CD8-positive, alpha-beta memory T cell (primary cell): ENCODE results near the gene SHB. TPM values are rescaled to one million over a fixed set of nuclear protein-coding genes. Genes with fewer than 3 reads are reported as not detected.

Source experiments
- CTCF ChIA-PET: fragments of 350-600 bp; sonication (Branson Sonifier 250); formaldehyde crosslinking; loops from one replicate; lab custom pipeline; 2021; ENCODE audit warnings: antibody characterized with exemption; lab: Charles Lee
- POLR2A ChIA-PET: fragments of 350-600 bp; sonication (Branson Sonifier 250); formaldehyde crosslinking; loops from one replicate; lab custom pipeline; 2021; ENCODE audit warnings: antibody characterized with exemption; lab: Charles Lee
- DNase-seq, 5 donors: peaks; one replicate each; pipeline versions ENCODE4 v3.0.0 to v3.0.0-alpha.2; 2020 to 2022; ENCODE audit warnings: mixed read lengths in 1 of 5
- H3K27ac ChIP-seq: one replicate; pipeline ENCODE4 v1.7.0; 2013; ENCODE audit warnings: low read depth, mild to moderate bottlenecking, low read length, moderate library complexity
- H3K27me3 ChIP-seq: 2 replicates; pipeline ENCODE4 v1.7.0; 2013; ENCODE audit warnings: low read length, mild to moderate bottlenecking; ENCODE audit not compliant: insufficient read depth, poor library complexity, severe bottlenecking
- H3K36me3 ChIP-seq: 2 replicates; pipeline ENCODE4 v1.7.0; 2013; ENCODE audit warnings: mild to moderate bottlenecking, low read length, moderate library complexity; ENCODE audit not compliant: insufficient read depth
- H3K4me1 ChIP-seq: 2 replicates; pipeline ENCODE4 v1.7.0; 2013; ENCODE audit warnings: mild to moderate bottlenecking, low read length, moderate library complexity; ENCODE audit not compliant: insufficient read depth
- H3K4me3 ChIP-seq: 2 replicates; pipeline ENCODE4 v1.7.0; 2013; ENCODE audit warnings: mild to moderate bottlenecking, low read length
- H3K9me3 ChIP-seq: 2 replicates; pipeline ENCODE4 v1.7.0; 2013; ENCODE audit warnings: mild to moderate bottlenecking, low read length
- H3K27ac Mint-ChIP-seq, 8 donors: one replicate each; pipeline ENCODE4 v1.8.0; 2020 to 2021; ENCODE audit warnings: mixed read lengths in 8 of 8, mild to moderate bottlenecking in 6 of 8, inconsistent platforms in 3 of 8, moderate library complexity in 3 of 8
- H3K27me3 Mint-ChIP-seq, 2 donors: one replicate each; pipeline ENCODE4 v1.8.0; 2020 to 2021; ENCODE audit warnings: mixed read lengths in 2 of 2, mild to moderate bottlenecking in 1 of 2, moderate library complexity in 1 of 2
- H3K36me3 Mint-ChIP-seq, 3 donors: one replicate each; pipeline ENCODE4 v1.8.0; 2020 to 2021; ENCODE audit warnings: mixed read lengths in 3 of 3, inconsistent platforms in 1 of 3, mild to moderate bottlenecking in 1 of 3
- H3K4me1 Mint-ChIP-seq, 3 donors: one replicate each; pipeline ENCODE4 v1.8.0; 2020 to 2021; ENCODE audit warnings: mixed read lengths in 3 of 3, inconsistent platforms in 1 of 3, mild to moderate bottlenecking in 1 of 3
- H3K4me3 Mint-ChIP-seq, 7 donors: one replicate each; pipeline ENCODE4 v1.8.0; 2020 to 2021; ENCODE audit warnings: mixed read lengths in 7 of 7, mild to moderate bottlenecking in 6 of 7, moderate library complexity in 4 of 7, inconsistent platforms in 2 of 7
- H3K9me3 Mint-ChIP-seq, 5 donors: one replicate each; pipeline ENCODE4 v1.8.0; 2020 to 2022; ENCODE audit warnings: mixed read lengths in 5 of 5, mild to moderate bottlenecking in 3 of 5, moderate library complexity in 2 of 5, inconsistent platforms in 1 of 5
- polyA plus RNA-seq: library from polyadenylated mRNA; unstranded; fragments of 300-500 nt; fragmentation: Illumina TruSeq; gene quantifications from one replicate; pipeline ENCODE4 v1.2.3, GENCODE V29; 2021
- total RNA-seq, 2 experiments: library from RNA; stranded (reverse); gene quantifications; one replicate each; pipeline ENCODE4 v1.2.3, GENCODE V29; 2021

The SHB gene
- total and polyA plus RNA-seq, 3 experiments from 2014 or later: 0.64 to 1.8 (median 1.8) TPM

DNA sequence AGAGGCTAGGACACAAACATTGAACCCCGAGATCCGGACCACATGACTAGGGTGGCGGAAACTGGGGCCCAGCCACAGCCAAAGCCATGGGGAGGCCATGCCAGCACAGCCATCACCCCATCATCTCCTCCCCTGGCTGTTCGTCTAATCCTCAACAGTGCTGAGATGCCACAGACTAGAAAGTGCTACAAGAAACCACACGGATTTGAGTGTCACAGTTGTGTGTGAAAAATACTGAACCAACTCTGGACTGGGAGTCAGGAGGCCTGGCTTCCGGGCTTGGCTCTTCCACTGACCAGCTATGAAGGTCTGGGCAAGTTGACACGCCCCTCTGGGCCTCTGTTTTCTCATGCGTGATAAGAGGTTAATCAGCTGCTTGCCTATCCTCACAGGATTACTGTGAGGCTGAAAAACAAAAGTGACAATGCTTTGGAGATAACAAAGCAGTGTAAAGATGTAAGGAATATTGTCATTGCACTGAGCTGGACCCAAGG lies 38.8 kb upstream of the SHB start:
- H3K27me3 ChIP-seq: no peaks in the 10 kb centered on the region
- H3K9me3 Mint-ChIP-seq: peaks cover 0 to 3% (median 0%) of the 10 kb centered on the region in 5 donors
- ChIA-PET POLR2A (no interaction called here), CTCF (interaction anchor here (1.7 kb wide), 1 partner anchor 190 kb away, joined by 3 read pairs; no protein-coding TSS in a partner anchor)
- H3K4me3 Mint-ChIP-seq: no peak overlapping the region
- no peak overlapping the region for H3K27ac ChIP-seq
- no peaks in the 10 kb centered on the region for H3K36me3 Mint-ChIP-seq
- no peaks in the 10 kb centered on the region for H3K4me1 Mint-ChIP-seq
- H3K36me3 ChIP-seq: no peaks in the 10 kb centered on the region
- H3K27me3 Mint-ChIP-seq: peaks cover 5 to 54% of the 10 kb centered on the region in 2 donors
- H3K4me3 ChIP-seq: no peak overlapping the region
- no peak for DNase-seq
- H3K4me1 ChIP-seq: no peaks in the 10 kb centered on the region
- no peak overlapping the region for H3K27ac Mint-ChIP-seq
- no peaks in the 10 kb centered on the region for H3K9me3 ChIP-seq

DNA sequence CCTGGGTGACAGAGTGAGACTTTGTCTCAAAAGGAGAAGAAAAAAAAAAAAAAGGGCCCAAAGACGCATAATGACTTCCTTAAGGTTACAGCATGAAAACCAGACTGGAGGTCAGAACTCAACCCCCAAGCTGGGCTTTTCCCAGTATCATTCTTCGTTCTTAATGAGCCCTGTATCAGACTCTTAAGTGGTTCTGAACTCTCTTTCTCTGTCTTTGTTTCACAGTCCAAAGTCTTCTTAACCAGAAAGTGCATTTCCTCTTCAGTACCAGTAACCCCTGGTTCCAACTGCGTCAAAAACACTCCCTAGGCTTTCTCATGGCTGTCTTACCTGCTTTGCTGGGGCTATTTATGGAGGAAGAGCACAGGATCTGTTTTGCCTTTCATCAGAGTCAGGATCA lies 38.4 kb upstream of the SHB start:
- H3K9me3 ChIP-seq: no peaks in the 10 kb centered on the region
- H3K27me3 ChIP-seq: no peaks in the 10 kb centered on the region
- no peak overlapping the region for H3K27ac ChIP-seq
- H3K4me3 ChIP-seq: no peak overlapping the region
- Mint-ChIP-seq H3K27me3 (peaks cover 5 to 50% of the 10 kb centered on the region in 2 donors), H3K4me3 (no peak overlapping the region), H3K27ac (no peak overlapping the region), H3K9me3 (peaks cover 0 to 3% (median 0%) of the 10 kb centered on the region in 5 donors), H3K36me3 (no peaks in the 10 kb centered on the region), H3K4me1 (no peaks in the 10 kb centered on the region)
- DNase-seq: no peak
- H3K36me3 ChIP-seq: no peaks in the 10 kb centered on the region
- ChIA-PET POLR2A (no interaction called here), CTCF (interaction anchor here (1.7 kb wide), 1 partner anchor 189 kb away, joined by 3 read pairs; no protein-coding TSS in a partner anchor)
- H3K4me1 ChIP-seq: no peaks in the 10 kb centered on the region

DNA sequence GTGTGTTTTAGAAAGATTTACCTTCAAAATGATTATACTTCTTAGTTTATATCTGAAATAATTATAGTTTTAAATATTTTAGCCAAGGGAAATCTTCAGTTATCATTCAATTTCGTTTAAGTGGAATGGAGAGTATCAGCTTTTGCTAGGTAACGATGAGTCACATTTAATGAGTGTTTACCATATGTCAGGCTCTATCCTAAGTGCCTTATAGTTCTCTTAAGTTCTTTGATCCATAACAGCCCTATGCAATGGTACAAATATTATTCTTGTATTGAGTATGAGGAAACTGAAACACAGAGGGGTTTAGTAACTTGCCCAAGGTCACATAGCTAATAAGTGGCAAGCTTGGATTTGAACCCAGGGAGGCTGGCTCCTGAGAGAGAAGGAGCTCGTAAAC lies 37.5 kb upstream of the SHB start:
- no peaks in the 10 kb centered on the region for H3K36me3 Mint-ChIP-seq
- DNase-seq: no peak
- no peak overlapping the region for H3K27ac ChIP-seq
- H3K27ac Mint-ChIP-seq: no peak overlapping the region
- ChIA-PET POLR2A (no interaction called here), CTCF (no interaction called here)
- peaks cover 0 to 3% (median 0%) of the 10 kb centered on the region in 5 donors for H3K9me3 Mint-ChIP-seq
- H3K9me3 ChIP-seq: no peaks in the 10 kb centered on the region
- peaks cover 2 to 43% of the 10 kb centered on the region in 2 donors for H3K27me3 Mint-ChIP-seq
- H3K4me3 ChIP-seq: no peak overlapping the region
- no peak overlapping the region for H3K4me3 Mint-ChIP-seq
- no peaks in the 10 kb centered on the region for H3K36me3 ChIP-seq
- no peaks in the 10 kb centered on the region for H3K4me1 Mint-ChIP-seq
- H3K27me3 ChIP-seq: no peaks in the 10 kb centered on the region
- H3K4me1 ChIP-seq: no peaks in the 10 kb centered on the region

DNA sequence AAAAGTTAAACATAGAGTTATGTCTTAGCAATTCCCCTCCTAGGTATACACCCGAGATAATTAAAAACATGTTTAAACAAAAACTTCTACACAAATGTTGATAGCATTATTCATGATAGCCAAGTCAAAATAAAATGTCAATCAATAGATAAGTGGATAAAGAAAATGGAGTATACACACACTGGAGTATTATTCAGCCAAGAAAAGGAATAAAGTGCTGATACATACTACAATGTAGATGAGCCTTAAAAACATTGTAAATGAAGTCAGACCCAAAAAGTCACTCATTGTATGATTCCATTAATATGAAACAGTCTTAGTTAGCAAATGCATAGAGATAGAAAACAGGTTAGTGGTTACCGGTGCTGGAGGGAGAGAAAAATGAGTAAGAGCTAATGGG lies 34.3 kb upstream of the SHB start:
- no peaks in the 10 kb centered on the region for H3K36me3 ChIP-seq
- H3K27ac Mint-ChIP-seq: no peak overlapping the region
- H3K9me3 ChIP-seq: no peaks in the 10 kb centered on the region
- H3K9me3 Mint-ChIP-seq: peaks cover 0 to 3% (median 0%) of the 10 kb centered on the region in 5 donors
- H3K36me3 Mint-ChIP-seq: no peaks in the 10 kb centered on the region
- no peaks in the 10 kb centered on the region for H3K4me1 Mint-ChIP-seq
- no peak overlapping the region for H3K4me3 Mint-ChIP-seq
- POLR2A ChIA-PET: no interaction called here
- no peak overlapping the region for H3K4me3 ChIP-seq
- H3K27me3 Mint-ChIP-seq: peaks cover 4 to 46% of the 10 kb centered on the region in 2 donors
- H3K4me1 ChIP-seq: no peaks in the 10 kb centered on the region
- no peak overlapping the region for H3K27ac ChIP-seq
- CTCF ChIA-PET: no interaction called here
- no peaks in the 10 kb centered on the region for H3K27me3 ChIP-seq
- no peak for DNase-seq

DNA sequence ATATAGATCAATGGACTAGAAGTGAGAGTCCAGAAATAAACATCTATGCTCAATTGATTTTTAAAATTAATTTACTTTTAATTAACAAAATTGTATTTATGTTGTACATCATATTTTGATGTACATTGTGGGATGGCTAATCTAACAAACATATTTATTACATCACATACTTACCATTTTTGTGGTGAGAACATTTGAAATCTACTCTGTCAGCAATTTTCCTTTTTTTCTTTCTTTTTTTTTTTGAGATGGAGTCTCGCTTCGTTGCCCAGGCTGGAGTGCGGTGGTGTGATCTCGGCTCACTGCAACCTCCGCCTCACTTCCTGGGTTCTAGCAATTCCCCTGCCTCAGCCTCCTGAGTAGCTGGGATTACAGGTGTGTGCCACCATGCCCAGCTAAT lies 32.4 kb upstream of the SHB start:
- H3K27ac ChIP-seq: no peak overlapping the region
- H3K9me3 Mint-ChIP-seq: peaks cover 0 to 3% (median 0%) of the 10 kb centered on the region in 5 donors
- no peaks in the 10 kb centered on the region for H3K4me1 ChIP-seq
- peaks cover 5 to 35% of the 10 kb centered on the region in 2 donors for H3K27me3 Mint-ChIP-seq
- no peak overlapping the region for H3K4me3 Mint-ChIP-seq
- DNase-seq: no peak
- no peaks in the 10 kb centered on the region for H3K36me3 ChIP-seq
- H3K9me3 ChIP-seq: no peaks in the 10 kb centered on the region
- POLR2A ChIA-PET: no interaction called here
- no peaks in the 10 kb centered on the region for H3K4me1 Mint-ChIP-seq
- no peak overlapping the region for H3K4me3 ChIP-seq
- CTCF ChIA-PET: no interaction called here
- H3K36me3 Mint-ChIP-seq: no peaks in the 10 kb centered on the region
- H3K27me3 ChIP-seq: no peaks in the 10 kb centered on the region
- no peak overlapping the region for H3K27ac Mint-ChIP-seq

DNA sequence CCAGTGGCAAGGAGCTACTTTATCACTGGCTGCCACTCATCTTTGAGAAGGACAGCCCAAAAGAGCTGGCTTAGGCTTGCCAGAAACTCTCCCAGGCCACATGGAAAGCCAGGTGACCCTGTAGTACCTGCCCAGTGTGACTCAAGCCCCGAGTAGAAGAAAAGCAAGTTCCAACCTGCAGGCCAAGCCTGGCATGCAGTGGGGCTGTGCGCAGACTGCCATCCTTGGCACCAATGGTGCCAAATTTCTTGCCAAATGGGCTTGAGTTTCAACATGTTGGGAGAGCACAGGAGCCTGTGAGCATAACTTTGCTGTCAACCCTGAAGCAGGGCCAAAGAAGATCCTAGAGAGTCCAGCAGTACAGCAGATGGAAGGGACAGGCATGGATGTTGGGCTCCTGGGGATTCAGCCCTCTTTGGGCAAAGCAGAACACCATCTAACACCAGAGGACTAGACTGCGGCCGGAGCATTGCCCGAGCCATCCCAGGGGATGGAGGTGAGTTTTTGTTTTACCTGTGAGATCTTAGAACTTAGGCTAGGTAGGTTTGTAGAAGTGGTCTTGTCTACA lies 27.3 kb upstream of the SHB start:
- POLR2A ChIA-PET: no interaction called here
- CTCF ChIA-PET: interaction anchor here (1.2 kb wide), 1 partner anchor 8 kb away, joined by 3 read pairs; no protein-coding TSS in a partner anchor

DNA sequence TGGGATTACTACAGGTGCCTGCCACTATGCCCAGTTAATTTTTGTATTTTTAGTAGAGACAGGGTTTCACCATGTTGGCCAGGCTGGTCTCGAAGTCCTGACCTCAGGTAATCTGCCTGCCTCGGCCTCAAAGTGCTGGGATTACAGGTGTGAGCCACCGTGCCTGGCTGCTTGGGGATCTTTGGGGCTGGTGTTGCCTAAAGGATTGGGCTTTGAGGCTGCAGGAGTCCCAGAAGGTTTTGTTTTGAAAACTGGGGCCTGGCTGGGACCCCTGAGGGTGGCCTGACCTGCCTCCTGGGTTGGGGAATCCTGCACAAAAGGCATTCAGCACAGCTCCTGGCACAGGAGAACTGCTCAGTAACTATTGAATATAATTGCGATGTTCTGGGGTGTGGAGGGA lies 25.1 kb upstream of the SHB start:
- Histone ChIP-seq H3K4me1 (no peaks in the 10 kb centered on the region), H3K9me3 (no peaks in the 10 kb centered on the region), H3K27ac (no peak overlapping the region), H3K36me3 (no peaks in the 10 kb centered on the region), H3K27me3 (no peaks in the 10 kb centered on the region), H3K4me3 (no peak overlapping the region)
- POLR2A ChIA-PET: no interaction called here
- no peak for DNase-seq
- H3K4me1 Mint-ChIP-seq: no peaks in the 10 kb centered on the region
- no peaks in the 10 kb centered on the region for H3K36me3 Mint-ChIP-seq
- H3K27ac Mint-ChIP-seq: no peak overlapping the region
- CTCF ChIA-PET: no interaction called here
- H3K27me3 Mint-ChIP-seq: peaks cover 14 to 29% of the 10 kb centered on the region in 2 donors
- H3K9me3 Mint-ChIP-seq: no peaks in the 10 kb centered on the region
- no peak overlapping the region for H3K4me3 Mint-ChIP-seq

More for the DNA sequence above, 27.3 kb upstream of the SHB start:
- H3K27ac ChIP-seq: no peak overlapping the region
- no peaks in the 10 kb centered on the region for H3K36me3 ChIP-seq
- H3K9me3 ChIP-seq: no peaks in the 10 kb centered on the region
- no peaks in the 10 kb centered on the region for H3K27me3 ChIP-seq
- Mint-ChIP-seq H3K27ac (no peak overlapping the region), H3K4me1 (no peaks in the 10 kb centered on the region), H3K4me3 (no peak overlapping the region), H3K36me3 (no peaks in the 10 kb centered on the region), H3K9me3 (no peaks in the 10 kb centered on the region), H3K27me3 (peaks cover 9 to 30% of the 10 kb centered on the region in 2 donors)
- H3K4me3 ChIP-seq: no peak overlapping the region
- no peaks in the 10 kb centered on the region for H3K4me1 ChIP-seq
- no peak for DNase-seq

DNA sequence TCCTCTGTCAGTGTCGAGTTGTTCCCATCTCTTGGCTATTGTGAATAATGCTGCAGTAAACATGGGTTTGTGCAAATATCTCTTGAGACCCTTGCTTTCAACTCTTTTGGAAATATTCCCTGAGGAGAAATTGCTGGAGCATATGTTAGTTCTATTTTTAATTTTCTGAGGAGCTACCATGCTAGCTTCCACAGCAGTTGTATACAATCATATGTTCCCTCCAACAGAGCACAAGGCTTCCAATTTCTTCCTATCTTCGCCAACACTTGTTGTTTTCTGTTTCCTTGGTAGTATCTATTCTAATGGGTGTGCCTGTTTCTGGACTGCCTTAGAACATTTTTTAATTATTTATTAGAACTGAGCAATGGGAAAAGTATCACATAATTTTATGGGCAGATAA lies 23.6 kb upstream of the SHB start:
- no peak for DNase-seq
- H3K4me1 ChIP-seq: no peaks in the 10 kb centered on the region
- POLR2A ChIA-PET: no interaction called here
- CTCF ChIA-PET: no interaction called here
- H3K27me3 ChIP-seq: no peaks in the 10 kb centered on the region
- no peaks in the 10 kb centered on the region for H3K9me3 Mint-ChIP-seq
- H3K36me3 Mint-ChIP-seq: no peaks in the 10 kb centered on the region
- H3K27ac Mint-ChIP-seq: no peak overlapping the region
- H3K36me3 ChIP-seq: no peaks in the 10 kb centered on the region
- no peak overlapping the region for H3K27ac ChIP-seq
- peaks cover 0 to 3% (median 0%) of the 10 kb centered on the region in 3 donors for H3K4me1 Mint-ChIP-seq
- peaks cover 9 to 24% of the 10 kb centered on the region in 2 donors for H3K27me3 Mint-ChIP-seq
- H3K4me3 Mint-ChIP-seq: no peak overlapping the region
- no peak overlapping the region for H3K4me3 ChIP-seq
- no peaks in the 10 kb centered on the region for H3K9me3 ChIP-seq
